Measurements from ENCODE around the gene ZSCAN12. TPM values are rescaled to one million over a fixed set of nuclear protein-coding genes. Genes with fewer than 3 reads are reported as not detected.

Gene ZSCAN12
- total RNA-seq, 2 experiments from 2014 or later, result 8.4 to 10.5 TPM

DNA sequence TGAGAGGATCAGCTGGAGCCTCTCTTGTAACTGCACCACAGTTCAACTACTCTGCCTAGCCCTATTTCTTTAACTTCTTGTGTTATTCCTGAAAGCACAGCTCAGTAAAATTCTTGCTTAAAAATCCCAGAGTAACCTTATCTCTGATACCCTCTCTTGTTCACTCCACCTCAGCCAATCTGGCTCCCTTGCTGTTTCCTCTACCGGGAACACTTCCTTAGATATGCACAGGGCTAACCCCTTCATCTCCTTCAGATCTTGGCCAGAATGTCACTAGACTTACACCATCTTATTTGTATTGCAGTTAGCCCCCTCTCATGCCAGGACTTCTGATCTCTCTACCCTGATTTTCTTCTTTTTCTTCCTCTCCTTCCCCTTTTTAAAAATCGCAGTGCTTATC, 52.4 kb downstream of the ZSCAN12 start:
- Histone ChIP-seq H3K4me1 (ENCODE audit: insufficient read depth, low read length, poor library complexity, severe bottlenecking) (peaks cover 8% of the 10 kb centered on the region), H3K79me2 (ENCODE audit: insufficient read depth, low read depth, low read length) (peaks cover 10% of the 10 kb centered on the region; the same call in 1 of the 2 replicates), H2AFZ (ENCODE audit: low read length) (no peak overlapping the region), H3K36me3 (ENCODE audit: insufficient read depth, low read length) (no peaks in the 10 kb centered on the region), H3K4me2 (ENCODE audit: low read length) (no peak overlapping the region), H4K20me1 (ENCODE audit: insufficient read depth, low read length) (no peaks in the 10 kb centered on the region), H3K27ac (ENCODE audit: low read depth, low read length, poor library complexity, severe bottlenecking) (no peak overlapping the region), H3K4me3 (ENCODE audit: low read depth, low read length, poor library complexity, severe bottlenecking) (no peak overlapping the region), H3K9me2 (ENCODE audit: insufficient read depth, low read length) (no peaks in the 10 kb centered on the region; the same call in 1 of the 2 replicates), H3K9me3 (ENCODE audit: low read length) (no peaks in the 10 kb centered on the region)
- no TSS peak for BruUV-seq (replicated peaks)
- POLR2A ChIA-PET, result interaction anchor here (1.0 to 1.7 kb wide), 3 partner anchors 11 to 23 kb away, joined by 3 to 9 read pairs (median 3); partner anchors contain the start of gene ZSCAN31
- DNase-seq (ENCODE audit: low spot score), result no peak
- CTCF ChIA-PET (ENCODE audit: unreplicated experiment), result no interaction called here
- TF ChIP-seq EZH2phosphoT487 (IDR thresholded peaks at IDR 0.05; ENCODE audit: borderline replicate concordance, low read depth, low read length), result no peak
- no peak for TF ChIP-seq CTCF (conservative IDR thresholded peaks at IDR 0.05; ENCODE audit: low read length)
- intact Hi-C loops (cut with micrococcal nuclease; ENCODE audit: unreplicated experiment), result no loop called here

GRCh38 chr6:28345201-28345600, 54.3 kb downstream of the ZSCAN12 start:
- Histone ChIP-seq H3K4me1 (ENCODE audit: insufficient read depth, low read length, poor library complexity, severe bottlenecking) (no peaks in the 10 kb centered on the region), H3K4me3 (ENCODE audit: low read depth, low read length, poor library complexity, severe bottlenecking) (no peak overlapping the region), H2AFZ (ENCODE audit: low read length) (no peak overlapping the region), H4K20me1 (ENCODE audit: insufficient read depth, low read length) (no peaks in the 10 kb centered on the region), H3K9me2 (ENCODE audit: insufficient read depth, low read length) (no peaks in the 10 kb centered on the region; the same call in 1 of the 2 replicates), H3K4me2 (ENCODE audit: low read length) (no peak overlapping the region), H3K36me3 (ENCODE audit: insufficient read depth, low read length) (no peaks in the 10 kb centered on the region), H3K9me3 (ENCODE audit: low read length) (peaks cover 9% of the 10 kb centered on the region), H3K27ac (ENCODE audit: low read depth, low read length, poor library complexity, severe bottlenecking) (no peak overlapping the region), H3K79me2 (ENCODE audit: insufficient read depth, low read depth, low read length) (peaks cover under 1% of the 10 kb centered on the region; the same call in 1 of the 2 replicates)
- TF ChIP-seq CTCF (conservative IDR thresholded peaks at IDR 0.05; ENCODE audit: low read length), result no peak
- no peak for TF ChIP-seq EZH2phosphoT487 (IDR thresholded peaks at IDR 0.05; ENCODE audit: borderline replicate concordance, low read depth, low read length)
- intact Hi-C loops (cut with micrococcal nuclease; ENCODE audit: unreplicated experiment), result no loop called here
- POLR2A ChIA-PET, result no interaction called here
- CTCF ChIA-PET (ENCODE audit: unreplicated experiment), result no interaction called here
- no peak for DNase-seq (ENCODE audit: low spot score)
- no TSS peak for BruUV-seq (replicated peaks)

GRCh38 chr6:28343898-28344677, 55.5 kb downstream of the ZSCAN12 start:
- CTCF ChIA-PET (ENCODE audit: unreplicated experiment), result no interaction called here
- intact Hi-C loops (cut with micrococcal nuclease; ENCODE audit: unreplicated experiment), result no loop called here
- no peaks in the 10 kb centered on the region for H3K4me1 ChIP-seq (ENCODE audit: insufficient read depth, low read length, poor library complexity, severe bottlenecking)
- H3K27ac ChIP-seq (ENCODE audit: low read depth, low read length, poor library complexity, severe bottlenecking), result no peak overlapping the region
- no peaks in the 10 kb centered on the region for H4K20me1 ChIP-seq (ENCODE audit: insufficient read depth, low read length)
- no peaks in the 10 kb centered on the region for H3K36me3 ChIP-seq (ENCODE audit: insufficient read depth, low read length)
- no TSS peak for BruUV-seq (replicated peaks)
- peaks cover 16% of the 10 kb centered on the region for H3K9me3 ChIP-seq (ENCODE audit: low read length)
- no peaks in the 10 kb centered on the region; the same call in 1 of the 2 replicates for H3K9me2 ChIP-seq (ENCODE audit: insufficient read depth, low read length)
- no peaks in the 10 kb centered on the region for H3K79me2 ChIP-seq (ENCODE audit: insufficient read depth, low read depth, low read length)
- no peak overlapping the region for H3K4me2 ChIP-seq (ENCODE audit: low read length)
- no peak for TF ChIP-seq EZH2phosphoT487 (IDR thresholded peaks at IDR 0.05; ENCODE audit: borderline replicate concordance, low read depth, low read length)
- no peak for TF ChIP-seq CTCF (conservative IDR thresholded peaks at IDR 0.05; ENCODE audit: low read length)
- H3K4me3 ChIP-seq (ENCODE audit: low read depth, low read length, poor library complexity, severe bottlenecking), result no peak overlapping the region
- DNase-seq (ENCODE audit: low spot score), result no peak
- H2AFZ ChIP-seq (ENCODE audit: low read length), result no peak overlapping the region
- POLR2A ChIA-PET, result no interaction called here
